ENCODE data around the gene SORCS3. TPM values are rescaled to one million over a fixed set of nuclear protein-coding genes. Genes with fewer than 3 reads are reported as not detected.

Gene SORCS3
- total RNA-seq, 3 donors from 2014 or later = 0.60 TPM; not detected in 2

- intact Hi-C loops (cut with DNase I, micrococcal nuclease) = no loop called here
- no peak for ATAC-seq
- no peak for TF ChIP-seq CTCF (IDR thresholded peaks at IDR 0.05)
- Histone ChIP-seq H3K4me1 (ENCODE audit: low read depth) (no peaks in the 10 kb centered on the region), H3K36me3 (ENCODE audit: low read depth) (no peaks in the 10 kb centered on the region), H3K9me3 (no peaks in the 10 kb centered on the region), H3K4me3 (no peak overlapping the region)
- DNase-seq = no peak
Observed at GRCh38 chr10:104947314-104947713, 306.2 kb downstream of the SORCS3 start.

DNA sequence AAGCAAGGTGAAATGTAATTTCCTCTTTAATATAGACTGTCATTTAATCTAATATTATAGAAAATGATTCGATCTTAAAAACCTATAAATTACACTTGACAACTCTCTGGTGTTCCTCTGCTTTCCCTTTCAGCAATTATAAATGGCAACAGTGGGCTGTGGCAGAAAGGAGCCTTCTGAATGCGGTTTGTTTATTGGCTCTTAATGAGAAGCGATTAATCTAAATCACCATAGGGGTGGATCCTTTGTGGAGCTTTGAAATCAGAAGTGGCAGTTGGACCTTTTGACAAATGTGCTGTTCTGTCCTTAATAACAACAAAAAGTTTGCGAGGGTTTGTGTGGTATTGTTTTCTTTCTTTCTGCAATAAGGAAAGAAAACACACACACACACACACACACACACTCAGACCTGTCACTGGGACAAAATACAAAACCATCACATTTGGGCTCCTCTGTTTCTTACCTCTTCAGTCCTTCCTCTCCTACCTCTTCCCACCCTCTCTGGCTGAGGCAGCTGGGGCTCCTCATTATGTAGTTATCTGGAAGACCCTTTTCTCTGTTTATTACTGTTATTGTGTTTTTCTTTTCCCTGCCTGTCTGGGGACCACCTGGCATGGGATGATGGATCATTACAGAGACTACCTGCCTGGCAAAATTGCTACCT is 316.2 kb downstream of the SORCS3 start:
- H3K36me3 ChIP-seq (ENCODE audit: low read depth) = no peaks in the 10 kb centered on the region

GRCh38 chr10:104966563-104967297 is 325.6 kb downstream of the SORCS3 start:
- no peak for ATAC-seq
- H3K9me3 ChIP-seq = no peaks in the 10 kb centered on the region
- no peak overlapping the region for H3K4me3 ChIP-seq
- no peak for TF ChIP-seq CTCF (IDR thresholded peaks at IDR 0.05)
- no peaks in the 10 kb centered on the region for H3K36me3 ChIP-seq (ENCODE audit: low read depth)
- intact Hi-C loops (cut with DNase I, micrococcal nuclease) = no loop called here
- H3K4me1 ChIP-seq (ENCODE audit: low read depth) = no peaks in the 10 kb centered on the region
- DNase-seq = no peak

More for the DNA sequence above, 316.2 kb downstream of the SORCS3 start:
- DNase-seq = no peak
- Histone ChIP-seq H3K9me3 (no peaks in the 10 kb centered on the region), H3K4me3 (no peak overlapping the region), H3K4me1 (ENCODE audit: low read depth) (no peaks in the 10 kb centered on the region)
- no peak for ATAC-seq
- TF ChIP-seq CTCF (IDR thresholded peaks at IDR 0.05) = no peak
- intact Hi-C loops (cut with DNase I, micrococcal nuclease) = no loop called here

DNA sequence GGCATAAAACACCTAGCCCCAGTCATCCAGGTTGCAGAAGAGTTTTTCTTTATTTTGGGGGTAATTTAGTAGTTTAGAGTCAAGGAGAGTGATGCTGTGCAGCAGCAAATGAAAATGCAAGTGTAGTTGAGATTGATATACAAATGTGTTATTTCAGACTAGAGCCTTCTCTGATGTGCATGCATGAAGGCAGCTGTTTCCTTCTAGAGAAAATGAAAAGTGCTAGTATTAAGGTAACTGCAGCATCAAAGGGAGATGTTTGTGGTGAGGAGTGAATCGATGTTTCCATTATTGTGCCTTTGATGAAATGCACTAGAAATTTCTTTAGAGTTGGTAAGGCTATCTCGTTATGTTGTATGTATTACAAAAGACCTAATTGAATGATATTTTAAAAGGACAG is 339.3 kb downstream of the SORCS3 start:
- DNase-seq (no peak), ATAC-seq (no peak)
- no peak overlapping the region for H3K4me3 ChIP-seq
- TF ChIP-seq CTCF (IDR thresholded peaks at IDR 0.05) = no peak
- H3K9me3 ChIP-seq = no peaks in the 10 kb centered on the region
- intact Hi-C loops (cut with DNase I, micrococcal nuclease) = no loop called here
- no peaks in the 10 kb centered on the region for H3K36me3 ChIP-seq (ENCODE audit: low read depth)
- no peaks in the 10 kb centered on the region for H3K4me1 ChIP-seq (ENCODE audit: low read depth)

DNA sequence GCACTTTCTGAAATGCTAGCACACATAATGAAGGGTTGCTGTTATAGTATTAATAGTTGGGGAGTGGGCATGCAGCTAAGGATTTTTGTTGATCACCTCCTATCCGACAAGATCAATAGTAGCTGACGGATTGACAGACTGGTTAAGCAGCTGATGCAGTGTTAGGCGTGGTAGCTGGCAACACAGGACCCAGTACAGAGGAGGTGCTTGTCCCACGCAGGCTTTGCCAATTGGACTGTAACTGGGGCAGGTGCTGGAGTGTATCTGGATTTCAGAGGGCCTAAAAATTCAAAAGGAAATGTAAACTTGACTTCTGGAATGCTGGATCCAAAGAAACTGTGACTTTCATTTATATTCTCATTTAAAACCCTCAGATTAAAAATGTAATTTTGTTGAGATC is 340.9 kb downstream of the SORCS3 start:
- DNase-seq (no peak), ATAC-seq (no peak)
- Histone ChIP-seq H3K4me3 (no peak overlapping the region), H3K9me3 (no peaks in the 10 kb centered on the region), H3K4me1 (ENCODE audit: low read depth) (no peaks in the 10 kb centered on the region), H3K36me3 (ENCODE audit: low read depth) (no peaks in the 10 kb centered on the region)
- no peak for TF ChIP-seq CTCF (IDR thresholded peaks at IDR 0.05)
- intact Hi-C loops (cut with DNase I, micrococcal nuclease) = no loop called here
